ENCODE results near the gene CCL26.

GRCh38 chr7:75818472-75818871 lies 46.5 kb upstream of the CCL26 start:
- TF ChIP-seq CTCF (IDR thresholded peaks at IDR 0.05 in 2 of 3, conservative IDR thresholded peaks at IDR 0.05 in 1 of 3; ENCODE audit: control insufficient read depth in 2 of 3, extremely low read depth in 1 of 3, insufficient read depth in 1 of 3, low read depth in 3 of 3, low read length in 3 of 3) (no peak), REST (IDR thresholded peaks at IDR 0.05; ENCODE audit: low read depth, low read length) (no peak), IKZF1 (conservative IDR thresholded peaks at IDR 0.05) (no peak), EZH2 (IDR thresholded peaks at IDR 0.05; ENCODE audit: borderline replicate concordance, control insufficient read depth, low read depth, low read length) (no peak), TCF7 (IDR thresholded peaks at IDR 0.05; ENCODE audit: borderline replicate concordance) (no peak)

Measured in GM12878 (cell line).